ENCODE data around the gene NVL. TPM values are rescaled to one million over a fixed set of nuclear protein-coding genes. Genes with fewer than 3 reads are reported as not detected.

Gene NVL
- total RNA-seq, 6 experiments from 2014 or later = 21.4 to 24.4 (median 23.0) TPM

DNA sequence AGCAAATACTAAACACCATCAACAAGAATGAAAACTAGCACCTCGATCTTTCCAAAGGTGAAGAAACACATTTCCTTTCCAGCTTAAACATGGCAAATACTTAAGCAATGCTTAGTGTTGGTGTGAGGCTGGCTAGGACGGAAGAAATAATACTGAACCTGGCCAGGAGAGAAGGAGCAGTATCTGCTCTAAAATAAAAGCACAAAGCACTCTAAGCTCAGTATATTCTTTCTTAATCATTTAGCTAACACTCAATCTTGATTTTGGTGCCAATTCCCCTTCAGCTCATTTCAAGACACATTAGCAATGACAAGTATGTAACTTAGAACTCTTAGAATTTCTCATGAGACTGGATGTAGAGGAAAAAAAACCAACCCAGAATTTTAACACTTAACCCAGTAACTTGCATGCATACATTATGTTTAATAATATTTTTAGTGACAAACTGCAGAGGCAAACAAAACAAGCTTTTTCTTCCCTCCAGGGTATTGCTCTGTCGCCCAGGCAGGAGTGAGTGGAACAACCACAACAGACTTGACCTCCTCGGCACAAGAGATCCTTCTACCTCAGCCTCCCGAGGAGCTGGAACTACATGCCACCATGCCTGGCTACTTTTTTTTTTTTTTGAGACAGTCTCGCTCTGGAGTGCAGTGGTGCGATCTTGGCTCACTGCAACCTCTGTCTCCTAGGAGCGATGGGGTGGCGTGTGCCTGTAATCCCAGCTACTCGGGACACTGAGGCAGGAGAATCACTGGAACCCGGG, 92.7 kb downstream of the NVL start:
- DNase-seq = no peak
- H3K9me3 Mint-ChIP-seq = no peaks in the 10 kb centered on the region
- H3K4me3 Mint-ChIP-seq = no peak overlapping the region
- H3K27ac Mint-ChIP-seq = no peak overlapping the region
- H3K36me3 Mint-ChIP-seq (ENCODE audit: low read depth) = 0 out of 2 replicates have a peak, but pooled peaks cover 8% of the 10 kb centered on the region
- H3K27me3 Mint-ChIP-seq (ENCODE audit: insufficient read depth) = no peaks in the 10 kb centered on the region
- no peaks in the 10 kb centered on the region for H3K4me1 Mint-ChIP-seq (ENCODE audit: low read depth)
- TF ChIP-seq, protein P1, sequence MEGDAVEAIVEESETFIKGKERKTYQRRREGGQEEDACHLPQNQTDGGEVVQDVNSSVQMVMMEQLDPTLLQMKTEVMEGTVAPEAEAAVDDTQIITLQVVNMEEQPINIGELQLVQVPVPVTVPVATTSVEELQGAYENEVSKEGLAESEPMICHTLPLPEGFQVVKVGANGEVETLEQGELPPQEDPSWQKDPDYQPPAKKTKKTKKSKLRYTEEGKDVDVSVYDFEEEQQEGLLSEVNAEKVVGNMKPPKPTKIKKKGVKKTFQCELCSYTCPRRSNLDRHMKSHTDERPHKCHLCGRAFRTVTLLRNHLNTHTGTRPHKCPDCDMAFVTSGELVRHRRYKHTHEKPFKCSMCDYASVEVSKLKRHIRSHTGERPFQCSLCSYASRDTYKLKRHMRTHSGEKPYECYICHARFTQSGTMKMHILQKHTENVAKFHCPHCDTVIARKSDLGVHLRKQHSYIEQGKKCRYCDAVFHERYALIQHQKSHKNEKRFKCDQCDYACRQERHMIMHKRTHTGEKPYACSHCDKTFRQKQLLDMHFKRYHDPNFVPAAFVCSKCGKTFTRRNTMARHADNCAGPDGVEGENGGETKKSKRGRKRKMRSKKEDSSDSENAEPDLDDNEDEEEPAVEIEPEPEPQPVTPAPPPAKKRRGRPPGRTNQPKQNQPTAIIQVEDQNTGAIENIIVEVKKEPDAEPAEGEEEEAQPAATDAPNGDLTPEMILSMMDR (IDR thresholded peaks at IDR 0.05) = no peak

DNA sequence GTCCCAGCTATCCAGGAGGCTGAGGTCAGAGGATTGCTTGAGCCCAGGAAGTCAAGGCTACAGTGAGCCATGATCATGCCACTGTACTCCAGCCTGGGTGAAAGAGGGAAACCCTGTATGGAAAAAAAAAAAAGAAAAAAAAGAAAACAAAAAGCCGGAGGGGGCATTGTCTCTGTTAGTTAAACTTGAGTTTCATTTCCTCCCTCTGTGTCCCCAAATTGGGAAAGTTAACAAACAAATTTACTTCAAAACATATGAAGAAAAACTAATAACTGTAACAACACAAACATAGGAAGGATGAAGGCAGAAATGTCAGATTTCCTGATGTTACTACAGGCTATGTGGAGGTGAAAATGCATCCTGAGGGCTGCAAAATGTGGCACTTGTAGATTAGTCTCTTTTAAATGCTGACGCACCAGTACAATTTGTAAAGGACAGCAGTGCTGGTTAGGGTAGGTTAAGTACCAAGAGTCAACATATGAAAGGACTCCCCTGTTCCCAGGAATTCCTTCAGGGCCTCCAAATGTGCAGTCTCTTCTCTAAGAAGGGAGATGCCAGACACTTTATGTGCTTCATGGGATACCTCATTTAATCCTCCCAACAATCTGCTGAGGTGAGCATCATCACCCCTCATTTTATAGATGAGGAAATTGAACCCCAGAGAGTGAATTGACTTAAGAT, 94.0 kb downstream of the NVL start:
- Mint-ChIP-seq H3K27ac (no peak overlapping the region), H3K4me3 (no peak overlapping the region), H3K36me3 (ENCODE audit: low read depth) (peaks cover 13% of the 10 kb centered on the region; the same call in 1 of the 2 replicates), H3K27me3 (ENCODE audit: insufficient read depth) (no peaks in the 10 kb centered on the region), H3K4me1 (ENCODE audit: low read depth) (no peaks in the 10 kb centered on the region), H3K9me3 (no peaks in the 10 kb centered on the region)
- TF ChIP-seq, protein P1 (IDR thresholded peaks at IDR 0.05) = no peak
- DNase-seq = no peak

DNA sequence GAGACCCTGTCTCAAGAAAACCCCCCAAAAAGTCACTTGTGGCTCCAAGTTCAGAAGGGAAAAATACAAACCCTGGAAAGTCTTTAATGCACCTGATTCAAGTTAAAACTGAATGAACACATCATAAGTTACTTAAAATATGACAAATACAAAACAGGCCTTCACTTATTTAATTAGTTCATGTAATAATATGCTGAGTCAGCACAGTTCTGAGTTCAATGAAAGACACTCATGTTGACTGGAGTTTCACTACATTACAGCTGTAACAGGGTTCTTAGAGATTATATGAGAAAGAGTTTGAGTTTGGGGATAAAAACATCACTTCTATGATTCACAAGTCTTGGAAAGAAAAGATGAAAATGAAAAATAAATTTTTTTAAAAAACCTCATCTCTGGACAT, 96.0 kb downstream of the NVL start:
- H3K9me3 Mint-ChIP-seq = no peaks in the 10 kb centered on the region
- peaks cover 13% of the 10 kb centered on the region; the same call in 1 of the 2 replicates for H3K36me3 Mint-ChIP-seq (ENCODE audit: low read depth)
- no peaks in the 10 kb centered on the region for H3K4me1 Mint-ChIP-seq (ENCODE audit: low read depth)
- no peak for DNase-seq
- no peak overlapping the region for H3K27ac Mint-ChIP-seq
- no peak overlapping the region for H3K4me3 Mint-ChIP-seq
- TF ChIP-seq, protein P1 (IDR thresholded peaks at IDR 0.05) = no peak
- H3K27me3 Mint-ChIP-seq (ENCODE audit: insufficient read depth) = no peaks in the 10 kb centered on the region

DNA sequence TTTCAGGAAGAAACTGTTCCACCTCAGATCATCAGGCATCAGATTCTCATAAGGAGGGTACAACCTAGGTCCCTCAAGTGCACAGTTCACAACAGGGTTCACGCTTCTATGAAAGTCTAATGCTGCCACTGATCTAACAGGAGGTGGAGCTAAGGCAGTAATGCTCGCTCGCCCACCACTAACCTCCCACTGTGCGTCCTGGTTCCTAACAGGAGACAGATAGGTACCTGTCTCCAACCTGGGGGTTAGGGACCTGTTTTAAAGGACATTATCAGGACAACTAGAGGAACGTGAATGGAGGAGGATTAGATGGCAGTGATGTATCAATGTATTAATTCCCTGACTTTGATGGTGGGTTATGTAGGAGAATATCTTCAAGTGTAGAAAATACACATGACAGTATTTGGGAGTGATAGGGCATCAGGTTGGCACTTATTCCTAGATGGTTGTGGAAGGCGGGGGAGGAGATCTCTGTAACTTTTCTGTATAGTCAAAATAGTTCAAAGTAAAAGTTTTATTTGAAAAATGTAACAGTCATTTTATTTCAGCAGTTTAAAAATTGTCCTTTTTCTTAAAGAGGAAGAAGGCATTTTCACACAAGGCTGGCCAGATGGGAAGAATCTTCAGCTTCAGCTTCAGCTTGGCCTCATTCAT, 103.0 kb downstream of the NVL start:
- DNase-seq = no peak
- peaks cover 3% of the 10 kb centered on the region; the same call in 1 of the 2 replicates for H3K27me3 Mint-ChIP-seq (ENCODE audit: insufficient read depth)
- H3K4me3 Mint-ChIP-seq = no peak overlapping the region
- H3K27ac Mint-ChIP-seq = no peak overlapping the region
- TF ChIP-seq, protein P1 (IDR thresholded peaks at IDR 0.05) = no peak
- peaks cover 20% of the 10 kb centered on the region for H3K36me3 Mint-ChIP-seq (ENCODE audit: low read depth)
- H3K4me1 Mint-ChIP-seq (ENCODE audit: low read depth) = peaks cover 21% of the 10 kb centered on the region
- H3K9me3 Mint-ChIP-seq = no peaks in the 10 kb centered on the region

DNA sequence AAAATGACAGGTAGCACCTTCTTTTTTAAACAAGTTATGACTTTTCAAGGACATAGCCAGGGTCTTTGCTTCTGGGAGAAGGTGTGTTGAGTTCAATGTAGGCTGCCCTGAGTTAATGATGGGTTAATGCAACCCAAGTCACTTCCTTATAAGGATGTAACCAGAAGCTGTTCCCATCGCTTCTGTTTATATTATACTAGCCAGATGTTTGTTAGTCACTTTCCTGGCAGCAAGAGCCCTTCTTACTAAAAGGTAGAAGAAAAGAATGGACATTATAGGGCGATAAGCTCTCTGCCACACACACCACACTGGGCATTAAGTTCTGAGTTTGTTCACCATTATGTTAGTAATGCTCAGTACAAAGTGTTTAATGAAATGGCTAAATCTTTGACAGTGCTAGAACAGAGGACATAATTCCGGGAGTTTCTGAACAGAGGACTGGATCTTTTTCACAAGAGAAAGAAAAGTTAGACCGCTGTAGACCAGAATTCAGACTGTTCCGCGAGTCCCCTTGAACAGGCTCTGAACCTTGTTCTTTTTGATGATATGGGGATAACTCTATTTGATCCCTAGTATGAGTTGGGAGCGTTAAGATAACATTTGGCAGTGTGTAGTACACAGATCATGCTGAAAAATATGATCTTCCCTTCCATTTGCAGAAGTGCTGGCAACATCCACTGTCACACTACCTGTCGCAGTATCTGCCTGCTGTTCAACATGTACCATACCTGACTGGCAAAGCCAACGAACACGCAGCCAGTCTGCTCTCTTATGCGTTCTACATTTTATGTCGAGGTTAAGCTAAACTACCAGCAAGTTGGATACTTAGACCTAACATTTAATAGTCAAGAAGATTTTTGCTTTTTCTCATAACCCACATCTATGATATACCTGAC, 105.9 kb downstream of the NVL start:
- peak overlapping the region; percentile 37; the same call in 1 of the 2 replicates for H3K4me3 Mint-ChIP-seq
- peak overlapping the region; percentile 21; the same call in 1 of the 2 replicates for H3K27ac Mint-ChIP-seq
- peaks cover 21% of the 10 kb centered on the region for H3K4me1 Mint-ChIP-seq (ENCODE audit: low read depth)

More for the DNA sequence above, 105.9 kb downstream of the NVL start:
- Mint-ChIP-seq H3K27me3 (ENCODE audit: insufficient read depth) (peaks cover 3% of the 10 kb centered on the region; the same call in 1 of the 2 replicates), H3K9me3 (no peaks in the 10 kb centered on the region), H3K36me3 (ENCODE audit: low read depth) (peaks cover 14% of the 10 kb centered on the region)
- TF ChIP-seq, protein P1 (IDR thresholded peaks at IDR 0.05) = no peak
- peak; percentile 59 for DNase-seq

All from HFFc6 (cell line).